Skeletal muscle cell (primary cell): Measurements from ENCODE around the gene ZDHHC22.

Source experiments
- DNase-seq: peaks from one replicate; pipeline ENCODE4 v3.0.0-alpha.2; 2010; ENCODE audit warnings: low read depth
- H3K4me3 ChIP-seq: 2 replicates; pipeline ENCODE4 v1.5.1; 2011; ENCODE audit warnings: low read depth, mild to moderate bottlenecking, control low read depth, low read length, moderate library complexity

Gene ZDHHC22

GRCh38 chr14:77158882-77159255 lies 17.3 kb upstream of the ZDHHC22 start:
- no peak overlapping the region for H3K4me3 ChIP-seq
- no peak for DNase-seq

GRCh38 chr14:77158175-77158881 lies 16.7 kb upstream of the ZDHHC22 start:
- DNase-seq, result peak; percentile 31
- no peak overlapping the region for H3K4me3 ChIP-seq

- DNase-seq, result no peak
- H3K4me3 ChIP-seq, result no peak overlapping the region
Observed at GRCh38 chr14:77157740-77158139, 16.1 kb upstream of the ZDHHC22 start.

- no peak for DNase-seq
- H3K4me3 ChIP-seq, result no peak overlapping the region
Observed at GRCh38 chr14:77155083-77155482, 13.5 kb upstream of the ZDHHC22 start.

GRCh38 chr14:77154421-77154820 lies 12.8 kb upstream of the ZDHHC22 start:
- no peak overlapping the region for H3K4me3 ChIP-seq
- no peak for DNase-seq

- H3K4me3 ChIP-seq, result no peak overlapping the region
- DNase-seq, result no peak
Observed at GRCh38 chr14:77153802-77154201, 12.2 kb upstream of the ZDHHC22 start.

GRCh38 chr14:77151918-77152588 lies 10.5 kb upstream of the ZDHHC22 start:
- no peak for DNase-seq
- H3K4me3 ChIP-seq, result no peak overlapping the region

- no peak overlapping the region for H3K4me3 ChIP-seq
- DNase-seq, result no peak
Observed at GRCh38 chr14:77151245-77151644, 9.7 kb upstream of the ZDHHC22 start.

GRCh38 chr14:77148510-77149231 lies 7.1 kb upstream of the ZDHHC22 start:
- DNase-seq, result no peak
- no peak overlapping the region for H3K4me3 ChIP-seq

GRCh38 chr14:77145975-77146740 lies 4.6 kb upstream of the ZDHHC22 start:
- no peak for DNase-seq
- no peak overlapping the region for H3K4me3 ChIP-seq

GRCh38 chr14:77144412-77145115 lies 3.0 kb upstream of the ZDHHC22 start:
- DNase-seq, result no peak
- H3K4me3 ChIP-seq, result no peak overlapping the region

- no peak overlapping the region for H3K4me3 ChIP-seq
- DNase-seq, result no peak
Observed at GRCh38 chr14:77143071-77143470, 1.5 kb upstream of the ZDHHC22 start.

- peak overlapping the region; percentile 33 for H3K4me3 ChIP-seq
- DNase-seq, result no peak
Observed at GRCh38 chr14:77142005-77142800, 612 bp upstream of the ZDHHC22 start.

GRCh38 chr14:77140359-77141213 lies 1.0 kb downstream of the ZDHHC22 start:
- H3K4me3 ChIP-seq, result peak overlapping the region; percentile 33
- DNase-seq, result no peak

GRCh38 chr14:77139540-77140358 lies 1.8 kb downstream of the ZDHHC22 start:
- H3K4me3 ChIP-seq, result no peak overlapping the region
- no peak for DNase-seq

- no peak overlapping the region for H3K4me3 ChIP-seq
- DNase-seq, result no peak
Observed at GRCh38 chr14:77139022-77139421, 2.6 kb downstream of the ZDHHC22 start.
